Jurkat, Clone E6-1 (cell line): Measurements from ENCODE around the gene ANKRD12.
A peak's percentile ranks its signal among the peaks of the same experiment; 100 is the strongest.
"Not testable (repeated sequence)": the region's sequence is repeated elsewhere in the genome, so short reads cannot be mapped to it uniquely, and the experiment has no call there.

Source experiments
- DNase-seq: peaks from one replicate; pipeline ENCODE4 v3.0.0-alpha.2; 2011; ENCODE audit warnings: low read depth, low spot score
- H3K4me3 ChIP-seq: 2 replicates; pipeline ENCODE4 v1.5.1; 2011; ENCODE audit warnings: mild to moderate bottlenecking, low read length, control low read depth, moderate library complexity

The ANKRD12 gene

DNA sequence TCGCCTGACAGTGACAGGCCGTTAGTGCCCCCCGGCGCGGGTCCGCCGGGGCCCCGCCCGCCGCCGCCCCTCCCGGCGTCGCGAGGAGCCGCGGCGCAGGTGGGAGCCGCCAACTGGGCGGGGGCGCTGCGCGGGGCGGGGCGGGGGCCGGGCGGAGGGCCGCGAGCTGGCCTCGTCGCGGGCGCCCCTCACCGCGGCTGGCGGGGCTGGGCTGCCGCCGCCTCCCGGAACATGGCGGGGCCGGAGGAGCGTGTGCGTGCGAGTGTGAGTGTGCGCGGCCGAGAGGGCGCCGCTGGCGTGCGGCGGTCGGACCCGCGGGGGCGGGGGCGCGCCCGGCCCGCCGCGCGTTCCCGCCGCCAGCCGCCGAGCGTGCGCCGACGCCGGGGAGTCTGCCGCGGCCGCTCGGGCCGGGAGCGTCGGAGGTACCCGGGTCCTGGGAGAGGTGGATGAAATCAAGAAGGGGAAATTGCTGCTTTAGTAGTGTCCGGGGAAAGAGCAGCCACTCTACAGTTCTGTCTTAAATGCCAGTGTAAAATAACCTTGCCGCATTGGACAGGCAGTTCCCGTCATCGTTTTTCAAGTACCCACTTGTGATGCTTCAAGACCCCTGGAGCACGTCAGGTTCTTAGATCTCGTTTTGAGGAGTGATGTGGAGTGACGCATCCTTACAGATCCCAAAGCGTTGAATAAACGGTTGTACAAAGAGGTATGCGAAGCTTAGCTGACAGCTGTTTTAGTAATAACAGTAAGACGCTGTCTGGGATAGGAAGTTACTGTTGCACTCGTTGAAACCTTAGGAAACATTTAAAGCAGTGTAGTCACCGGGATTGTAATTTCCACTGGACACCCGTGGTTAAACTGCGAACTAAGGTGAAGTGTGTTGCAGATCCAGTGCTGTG lies 836 bp downstream of the ANKRD12 start:
- peak; percentile 45 for DNase-seq
- peak overlapping the region; percentile 89 for H3K4me3 ChIP-seq

DNA sequence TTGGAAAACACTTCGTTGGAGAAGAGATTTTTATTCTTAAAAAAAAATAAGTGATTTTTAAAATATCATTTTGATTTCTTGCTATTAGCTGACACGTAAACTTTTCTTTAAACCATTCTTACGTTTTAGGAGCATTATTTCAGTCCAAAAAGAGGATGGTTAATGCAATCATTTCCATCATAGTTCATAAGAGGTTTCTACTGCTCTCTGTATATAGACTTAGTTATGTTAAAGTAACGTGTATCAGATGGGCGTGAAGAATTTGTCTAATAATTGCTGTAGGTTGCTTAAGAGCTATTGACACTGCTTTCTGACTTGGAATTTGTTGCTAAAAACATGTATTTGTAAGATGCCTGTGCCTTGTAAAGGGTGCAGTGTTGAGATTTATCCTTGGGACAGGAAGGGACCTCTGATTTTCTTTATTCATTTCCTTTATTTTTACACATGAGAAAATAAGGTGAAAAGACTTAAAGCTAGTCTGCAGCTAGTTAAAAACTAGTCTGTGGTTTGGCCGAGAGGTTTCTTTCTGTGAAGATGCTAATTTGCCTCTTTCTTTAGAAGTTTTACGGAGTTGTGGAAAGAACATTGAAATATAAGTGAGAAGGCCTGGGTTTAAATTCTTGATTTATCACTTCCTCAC lies 2.9 kb downstream of the ANKRD12 start:
- H3K4me3 ChIP-seq = no peak overlapping the region
- DNase-seq = no peak

DNA sequence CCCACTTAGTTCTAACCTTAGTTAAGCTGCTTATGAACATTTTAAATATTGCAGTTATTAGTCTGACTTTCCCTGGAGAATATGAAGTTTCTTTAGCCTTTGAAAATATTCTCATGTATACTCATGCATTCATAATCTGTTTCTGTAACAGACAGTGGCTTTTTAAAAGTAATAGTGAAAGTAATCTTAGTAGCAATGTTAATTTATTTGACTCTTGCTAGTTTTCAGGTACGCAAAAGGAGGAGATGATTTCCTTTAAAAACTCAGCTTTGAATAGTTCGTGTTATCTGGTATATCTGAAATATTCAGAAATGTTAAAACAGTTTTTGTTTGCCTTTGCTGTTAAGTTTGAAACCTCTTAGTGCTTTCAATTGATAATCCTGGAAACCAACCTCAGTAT lies 3.8 kb downstream of the ANKRD12 start:
- no peak overlapping the region for H3K4me3 ChIP-seq
- no peak for DNase-seq

DNA sequence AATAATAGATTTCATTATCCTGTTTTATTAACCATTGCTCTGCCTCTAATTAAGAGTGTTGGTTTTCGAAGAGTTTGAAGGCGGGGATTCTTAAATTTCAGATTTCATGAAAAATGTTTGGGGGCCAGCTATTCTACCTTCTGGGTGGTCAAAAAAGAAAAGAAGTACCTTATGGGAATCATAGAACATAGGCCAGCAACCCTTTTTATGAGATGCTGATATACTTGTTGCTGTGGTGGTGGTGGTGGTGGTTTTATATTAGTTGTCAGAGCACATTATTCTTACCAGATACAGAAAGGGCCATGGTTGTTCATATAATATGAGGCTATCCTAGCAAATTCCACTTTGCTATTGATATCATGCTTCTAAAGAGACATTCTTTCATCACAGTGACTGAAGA lies 4.4 kb downstream of the ANKRD12 start:
- DNase-seq = no peak
- H3K4me3 ChIP-seq = no peak overlapping the region

DNA sequence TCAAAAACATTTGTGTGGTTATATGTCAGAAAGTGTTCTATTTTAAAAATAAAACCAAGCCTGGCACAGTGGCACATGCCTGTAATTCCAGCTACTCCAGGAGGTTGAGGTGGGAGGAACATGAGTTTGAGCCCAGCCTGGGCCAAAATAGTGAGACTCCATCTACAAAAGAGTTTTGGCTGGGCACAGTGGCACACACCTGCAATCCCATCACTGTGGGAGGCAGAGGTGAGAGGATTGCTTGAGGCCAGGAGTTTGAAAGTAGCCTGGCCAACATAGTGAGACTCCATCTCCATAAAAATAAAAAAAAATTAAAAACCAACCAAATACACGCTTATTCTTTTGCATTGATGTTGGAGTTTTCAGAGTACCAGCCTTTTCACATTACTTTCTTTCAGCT lies 9.6 kb downstream of the ANKRD12 start:
- H3K4me3 ChIP-seq = no peak overlapping the region
- no peak for DNase-seq

DNA sequence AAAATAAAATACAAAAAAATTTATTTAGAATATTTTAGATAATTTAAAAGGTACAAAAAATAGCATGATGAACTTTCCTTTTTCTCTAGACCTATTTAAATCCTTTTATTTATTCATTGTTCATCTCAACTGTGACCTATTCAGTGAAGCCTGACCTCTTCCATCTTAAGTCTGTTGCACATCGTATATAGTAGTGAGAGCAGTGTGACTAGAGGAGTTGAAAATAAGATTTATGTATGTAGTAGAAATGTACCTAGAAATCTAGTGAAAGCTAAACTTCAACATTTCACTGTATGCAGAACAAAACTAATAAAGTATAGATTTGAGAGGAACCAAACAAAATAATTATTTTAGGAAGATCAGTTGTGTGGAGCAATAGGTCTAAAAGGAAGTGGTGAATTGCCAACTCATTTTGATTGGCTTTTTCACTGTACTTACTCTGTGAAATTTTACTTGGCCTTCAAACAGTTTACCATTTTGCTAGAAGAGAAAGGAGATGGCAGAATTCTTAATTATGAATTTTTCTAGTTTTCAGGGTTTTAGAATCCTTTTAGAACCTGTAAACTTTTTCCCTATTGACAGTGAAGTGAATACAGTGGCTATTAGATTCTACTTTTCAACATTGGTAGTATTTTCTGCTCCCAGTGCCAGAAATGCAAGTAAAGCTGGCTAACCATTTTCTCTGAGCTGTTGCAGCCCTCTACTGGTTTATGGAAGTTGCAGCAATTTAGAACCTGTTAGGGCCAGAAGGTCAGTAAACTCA lies 11.0 kb downstream of the ANKRD12 start:
- peak; percentile 54 for DNase-seq
- no peak overlapping the region for H3K4me3 ChIP-seq

DNA sequence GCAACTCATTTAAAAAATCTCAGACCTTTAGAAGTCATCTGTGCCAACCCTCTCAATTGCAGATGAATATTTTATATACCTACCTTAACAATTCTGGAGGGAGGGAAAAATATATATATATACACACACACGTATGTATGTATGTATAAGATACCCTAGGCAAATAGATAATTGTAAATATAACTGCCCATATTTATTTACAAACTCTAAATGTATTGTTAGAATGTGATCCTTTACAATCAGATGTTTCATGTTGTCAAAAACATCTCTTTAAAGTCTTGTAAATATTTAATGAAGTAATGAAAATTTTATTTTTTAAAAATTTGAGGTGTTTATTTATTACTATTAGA lies 11.6 kb downstream of the ANKRD12 start:
- no peak for DNase-seq
- H3K4me3 ChIP-seq = no peak overlapping the region

DNA sequence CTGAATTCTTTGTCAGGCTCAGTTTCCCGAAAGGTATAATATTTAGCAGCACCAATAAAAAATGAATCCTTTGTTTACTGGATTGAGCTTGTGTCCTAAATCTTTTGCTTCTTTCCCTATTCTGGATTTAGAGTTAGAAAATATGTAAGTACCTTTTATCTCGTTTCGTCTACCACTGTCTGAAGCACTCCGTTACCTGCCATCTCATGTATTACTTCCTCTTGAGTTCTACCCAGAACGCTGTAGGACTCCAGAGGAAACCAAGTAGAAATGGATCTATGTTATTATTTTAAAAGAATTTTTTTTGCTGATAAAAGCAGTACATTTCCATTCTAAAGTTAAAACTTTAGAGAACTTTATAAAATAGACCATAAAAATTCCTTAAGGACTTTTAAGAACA lies 13.5 kb downstream of the ANKRD12 start:
- no peak for DNase-seq
- no peak overlapping the region for H3K4me3 ChIP-seq

DNA sequence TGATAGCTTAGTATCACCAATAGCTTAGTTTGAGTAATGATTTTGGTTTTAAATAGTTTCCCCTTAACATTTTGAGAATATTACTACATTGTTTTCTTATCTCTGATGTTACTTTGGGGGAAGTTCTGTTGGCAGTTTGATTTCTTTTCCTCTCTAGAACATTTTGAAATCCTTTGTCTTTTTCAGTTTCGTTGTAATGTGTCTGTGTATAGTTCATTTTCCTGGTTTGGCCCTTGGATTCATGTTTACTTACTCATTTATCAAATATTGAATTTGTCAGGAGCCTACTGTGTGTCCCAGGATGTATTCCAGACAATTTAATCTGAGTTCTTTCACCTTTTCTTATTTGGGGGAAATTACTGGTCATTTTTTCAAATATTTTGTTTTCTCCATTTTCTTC lies 16.7 kb downstream of the ANKRD12 start:
- DNase-seq = no peak
- no peak overlapping the region for H3K4me3 ChIP-seq

DNA sequence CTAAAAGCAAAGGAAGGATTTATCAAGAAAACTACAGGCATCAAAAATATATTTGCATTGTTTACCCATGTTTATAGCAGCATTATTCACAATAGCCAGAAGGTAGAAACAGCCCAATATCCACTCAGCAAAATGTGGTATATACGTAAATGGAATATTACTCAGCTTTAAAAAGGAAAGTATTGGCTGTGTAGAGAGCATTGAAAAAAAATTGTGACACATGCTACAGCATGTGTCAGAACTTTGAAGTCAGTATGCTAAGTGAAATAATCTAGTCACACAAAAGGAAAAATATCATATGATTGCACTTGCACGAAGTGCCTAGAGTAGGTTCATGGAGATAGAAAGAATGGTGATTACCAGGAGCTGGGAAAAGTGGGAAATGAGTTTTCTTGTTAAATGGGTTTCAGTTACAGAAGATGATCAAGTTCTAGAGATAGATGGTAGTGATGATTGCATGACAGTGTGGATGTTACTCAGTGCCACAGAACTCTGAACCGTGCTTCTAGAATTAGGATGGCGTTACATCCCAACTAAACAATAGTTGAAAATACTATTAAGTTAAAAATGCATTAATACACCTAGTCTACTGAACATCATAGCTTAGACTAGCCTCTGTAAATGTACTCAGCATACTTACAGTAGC lies 20.1 kb downstream of the ANKRD12 start:
- DNase-seq = no peak
- no peak overlapping the region for H3K4me3 ChIP-seq

DNA sequence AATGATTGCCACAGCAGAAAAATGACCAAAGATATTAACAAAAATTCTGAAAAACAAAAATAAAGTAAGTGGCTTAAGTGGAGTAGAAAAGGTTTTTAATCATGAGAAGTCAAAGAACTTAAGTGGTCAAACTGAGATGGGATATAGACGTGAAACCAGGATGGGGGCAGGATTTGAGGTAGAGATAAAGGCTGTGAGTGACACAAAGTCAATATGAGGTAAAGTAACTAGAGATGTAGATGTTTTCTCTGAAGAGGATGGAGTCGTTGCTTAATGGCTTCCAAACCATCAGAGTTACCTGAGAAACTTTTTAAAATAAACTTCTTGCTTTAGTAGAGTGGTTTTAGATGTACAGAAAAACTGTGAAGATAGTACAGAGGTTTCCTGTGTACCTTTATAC lies 21.2 kb downstream of the ANKRD12 start:
- DNase-seq = no peak

DNA sequence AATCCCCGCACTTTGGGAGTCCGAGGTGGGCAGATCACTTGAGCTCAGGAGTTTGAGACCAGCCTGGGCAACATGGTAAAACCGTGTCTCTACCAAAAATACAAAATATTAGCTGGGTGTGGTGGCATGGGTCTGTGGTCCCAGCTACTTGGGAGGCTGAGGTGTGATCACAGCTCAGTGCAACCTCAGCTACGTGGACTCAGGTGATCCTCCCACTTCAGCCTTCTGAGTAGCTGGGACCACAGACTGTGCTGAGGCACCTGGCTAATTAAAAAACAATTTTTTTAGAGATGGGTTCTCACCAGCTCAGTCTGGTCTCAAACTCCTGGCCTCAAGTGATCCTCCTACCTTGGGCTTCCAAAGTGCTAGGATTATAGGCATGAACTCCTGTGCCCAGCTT lies 23.4 kb downstream of the ANKRD12 start:
- H3K4me3 ChIP-seq = no peak overlapping the region
- DNase-seq = no peak

More for the DNA sequence above, 21.2 kb downstream of the ANKRD12 start:
- H3K4me3 ChIP-seq = no peak overlapping the region

DNA sequence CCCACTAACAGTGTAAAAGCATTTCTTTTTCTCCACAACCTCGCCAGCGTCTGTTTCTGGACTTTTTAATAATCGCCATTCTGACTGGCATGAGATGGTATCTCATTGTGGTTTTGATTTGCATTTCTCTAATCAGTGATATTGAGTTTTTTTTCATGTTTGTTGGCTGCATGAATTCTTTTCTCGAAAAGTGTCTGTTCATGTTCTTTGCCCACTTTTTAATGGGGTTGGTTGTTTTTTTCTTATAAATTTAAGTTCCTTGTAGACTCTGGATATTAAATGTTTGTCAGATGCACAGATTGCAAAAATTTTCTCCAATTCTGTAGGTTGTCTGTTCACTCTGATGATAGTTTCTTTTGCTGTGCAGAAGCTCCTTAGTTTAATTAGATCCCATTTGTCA lies 26.1 kb downstream of the ANKRD12 start:
- DNase-seq, H3K4me3 ChIP-seq: not testable (repeated sequence)

DNA sequence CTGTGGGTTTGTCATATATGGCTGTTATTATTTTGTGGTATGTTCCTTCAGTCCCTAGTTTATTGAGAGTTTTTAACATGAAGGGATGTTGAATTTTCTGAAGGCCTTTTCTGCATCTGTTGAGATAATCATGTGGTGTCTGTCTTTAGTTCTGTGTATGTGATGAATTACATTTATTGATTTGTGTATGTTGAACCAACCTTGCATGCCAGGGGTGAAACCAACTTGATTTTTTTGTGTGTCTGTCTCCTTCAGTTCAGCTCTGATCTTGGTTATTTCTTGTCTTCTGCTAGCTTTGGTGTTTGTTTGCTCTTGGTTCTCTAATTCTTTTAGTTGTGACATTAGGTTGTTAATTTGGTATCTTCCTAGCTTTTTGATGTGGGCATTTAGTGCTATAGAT lies 27.6 kb downstream of the ANKRD12 start:
- not testable (repeated sequence) for DNase-seq, H3K4me3 ChIP-seq

DNA sequence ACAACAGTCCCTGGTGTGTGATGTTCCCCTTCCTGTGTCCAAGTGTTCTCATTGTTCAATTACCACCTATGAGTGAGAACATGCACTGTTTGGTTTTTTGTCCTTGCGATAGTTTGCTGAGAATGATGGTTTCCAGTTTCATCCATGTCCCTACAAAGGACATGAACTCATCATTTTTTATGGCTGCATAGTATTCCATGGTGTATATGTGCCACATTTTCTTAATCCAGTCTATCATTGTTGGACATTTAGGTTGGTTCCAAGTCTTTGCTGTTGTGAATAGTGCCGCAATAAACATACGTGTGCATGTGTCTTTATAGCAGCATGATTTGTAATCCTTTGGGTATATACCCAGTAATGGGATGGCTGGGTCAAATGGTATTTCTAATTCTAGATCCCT lies 29.3 kb downstream of the ANKRD12 start:
- H3K4me3 ChIP-seq, DNase-seq: not testable (repeated sequence)

DNA sequence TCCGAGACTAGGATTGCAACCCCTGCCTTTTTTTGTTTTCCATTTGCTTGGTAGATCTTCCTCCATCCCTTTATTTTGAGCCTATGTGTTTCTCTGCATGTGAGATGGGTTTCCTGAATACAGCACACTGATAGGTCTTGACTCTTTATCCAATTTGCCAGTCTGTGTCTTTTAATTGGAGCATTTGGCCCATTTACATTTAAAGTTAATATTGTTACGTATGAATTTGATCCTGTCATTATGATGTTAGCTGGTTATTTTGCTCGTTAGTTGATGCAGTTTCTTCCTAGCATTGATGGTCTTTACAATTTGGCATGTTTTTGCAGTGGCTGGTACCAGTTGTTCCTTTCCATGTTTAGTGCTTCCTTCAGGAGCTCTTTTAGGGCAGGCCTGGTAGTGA lies 32.9 kb downstream of the ANKRD12 start:
- not testable (repeated sequence) for DNase-seq, H3K4me3 ChIP-seq

DNA sequence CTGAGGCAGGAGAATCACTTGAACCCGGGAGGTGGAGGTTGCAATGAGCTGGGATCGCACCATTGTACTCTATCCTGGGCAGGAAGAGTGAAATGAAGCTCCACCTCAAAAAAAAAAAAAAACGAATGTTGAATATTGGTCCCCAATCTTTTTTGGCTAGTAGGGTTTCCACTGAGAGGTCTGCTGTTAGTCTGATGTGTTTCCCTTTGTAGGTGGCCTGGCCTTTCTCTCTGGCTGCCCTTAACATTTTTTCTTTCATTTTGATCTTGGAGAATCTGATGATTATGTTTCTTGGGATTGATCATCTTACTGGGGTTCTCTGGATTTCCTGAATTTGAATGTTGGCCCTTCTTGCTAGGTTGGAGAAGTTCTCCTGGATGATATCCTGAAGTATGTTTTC lies 35.3 kb downstream of the ANKRD12 start:
- not testable (repeated sequence) for H3K4me3 ChIP-seq, DNase-seq

DNA sequence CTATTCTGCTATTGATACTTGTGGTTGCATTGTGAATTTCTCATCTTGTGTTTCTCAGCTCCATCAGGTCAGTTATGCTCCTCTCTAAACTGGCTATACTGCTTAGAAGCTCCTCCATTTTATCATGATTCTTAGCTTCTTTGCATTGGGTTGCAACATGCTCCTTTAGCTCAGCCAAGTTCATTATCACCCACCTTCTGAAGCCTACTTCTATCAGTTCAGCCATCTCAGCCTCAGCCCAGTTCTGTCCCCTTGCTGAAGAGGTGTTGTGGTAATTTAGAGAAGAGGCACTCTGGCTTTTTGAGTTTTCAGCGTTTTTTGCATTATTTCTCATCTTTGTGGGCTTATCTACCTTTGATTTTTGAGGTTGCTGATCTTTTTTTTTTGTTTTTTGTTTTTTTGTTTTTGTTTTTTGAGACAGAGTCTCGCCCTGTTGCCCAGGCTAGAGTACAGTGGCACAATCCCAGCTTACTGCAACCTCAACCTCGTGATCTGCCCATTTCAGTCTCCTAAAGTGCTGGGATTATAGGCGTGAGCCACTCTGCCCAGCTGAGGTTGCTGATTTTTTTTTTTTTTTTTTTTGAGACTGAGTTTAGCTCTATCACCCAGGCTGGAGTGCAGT lies 36.0 kb downstream of the ANKRD12 start:
- H3K4me3 ChIP-seq = no peak overlapping the region
- DNase-seq = no peak

DNA sequence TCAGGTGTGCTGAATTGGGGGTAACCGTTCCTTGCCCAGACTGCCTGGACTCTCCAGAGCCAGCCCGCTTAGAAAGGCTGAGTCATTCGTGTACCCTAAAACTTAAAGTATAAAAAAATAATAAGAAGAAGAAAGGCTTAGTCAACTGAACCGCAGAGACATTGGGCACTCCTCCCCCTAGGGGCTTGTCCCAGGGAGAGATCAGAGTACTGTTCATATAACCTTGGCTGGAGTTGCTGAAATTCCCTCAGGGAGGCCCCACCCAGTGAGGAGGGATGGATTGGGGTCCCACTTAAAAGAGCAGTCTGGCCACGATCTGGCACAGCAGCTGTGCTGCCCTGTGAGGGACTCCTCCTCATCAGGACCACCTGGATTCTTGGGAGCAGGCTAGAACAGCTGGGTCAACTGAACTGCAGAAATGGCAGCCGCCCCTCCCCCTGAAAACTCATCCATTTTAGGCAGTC lies 37.2 kb downstream of the ANKRD12 start:
- DNase-seq = no peak
- no peak overlapping the region for H3K4me3 ChIP-seq
